T-helper 2 cell treated with Interferon-gamma antibody and Interleukin-4, amounts not matched to agents 100 ng/mL and 5 ng/mL, for 36 hours (primary cell): ENCODE measurements around the gene RNF150. TPM values are rescaled to one million over a fixed set of nuclear protein-coding genes. Genes with fewer than 3 reads are reported as not detected.

Source experiments
- intact Hi-C: fragments of 100-400 bp; cut with micrococcal nuclease; formaldehyde crosslinking; loops from one replicate; pipeline ENCODE4 v1.15.1; 2023
- total RNA-seq: library from RNA; stranded (reverse); gene quantifications from 2 replicates; pipeline ENCODE4 v1.2.3, GENCODE V29; 2022

The RNF150 gene
- total RNA-seq, 1 donor from 2014 or later: not detected

GRCh38 chr4:141132072-141132708 is 1.1 kb downstream of the RNF150 start:
- intact Hi-C loops: no loop called here

- intact Hi-C loops: no loop called here
Observed at GRCh38 chr4:141131723-141132071, 1.6 kb downstream of the RNF150 start.

- intact Hi-C loops: no loop called here
Observed at GRCh38 chr4:141130947-141131605, 2.2 kb downstream of the RNF150 start.

- intact Hi-C loops: no loop called here
Observed at GRCh38 chr4:141127884-141128283, 5.4 kb downstream of the RNF150 start.

DNA sequence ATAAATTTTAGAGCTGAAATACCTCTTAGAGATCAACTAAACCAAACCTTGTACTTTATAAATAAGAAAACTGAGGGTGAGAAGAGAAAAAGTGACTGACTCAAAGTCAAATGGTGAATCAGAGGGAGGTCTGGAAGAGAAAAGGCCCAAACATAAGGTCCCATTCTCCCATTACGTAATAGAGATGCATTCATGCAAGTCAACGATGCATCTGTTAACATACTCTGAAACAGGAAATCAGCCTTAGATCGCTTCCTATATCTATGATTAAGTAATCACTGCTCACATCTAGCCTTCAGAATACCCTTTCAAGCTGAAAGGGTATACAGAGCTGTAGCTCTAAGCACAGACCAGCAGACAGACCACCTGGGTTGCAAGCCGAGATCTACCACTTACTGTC is 6.5 kb downstream of the RNF150 start:
- intact Hi-C loops: no loop called here

DNA sequence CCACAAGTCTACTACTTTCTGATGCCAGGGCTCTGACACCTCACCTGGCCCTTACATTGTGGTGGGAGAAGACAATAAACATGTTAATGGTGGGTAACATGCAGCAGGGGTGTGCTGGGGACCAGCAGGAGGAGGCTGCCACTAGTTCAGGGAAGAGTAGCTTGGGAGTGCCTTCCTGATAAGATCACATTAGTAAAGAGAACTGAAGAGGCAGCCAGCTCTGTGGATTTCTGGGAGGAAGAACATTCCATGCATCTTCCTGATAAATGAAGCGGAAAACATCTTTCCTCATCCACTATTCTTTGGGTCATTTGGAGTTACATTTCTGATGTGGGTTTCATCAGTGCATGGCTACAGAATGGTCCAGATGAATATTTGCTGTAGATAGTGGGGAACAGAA is 9.0 kb downstream of the RNF150 start:
- intact Hi-C loops: no loop called here

- intact Hi-C loops: no loop called here
Observed at GRCh38 chr4:141121768-141122454, 11.4 kb downstream of the RNF150 start.

- intact Hi-C loops: no loop called here
Observed at GRCh38 chr4:141121101-141121500, 12.2 kb downstream of the RNF150 start.

DNA sequence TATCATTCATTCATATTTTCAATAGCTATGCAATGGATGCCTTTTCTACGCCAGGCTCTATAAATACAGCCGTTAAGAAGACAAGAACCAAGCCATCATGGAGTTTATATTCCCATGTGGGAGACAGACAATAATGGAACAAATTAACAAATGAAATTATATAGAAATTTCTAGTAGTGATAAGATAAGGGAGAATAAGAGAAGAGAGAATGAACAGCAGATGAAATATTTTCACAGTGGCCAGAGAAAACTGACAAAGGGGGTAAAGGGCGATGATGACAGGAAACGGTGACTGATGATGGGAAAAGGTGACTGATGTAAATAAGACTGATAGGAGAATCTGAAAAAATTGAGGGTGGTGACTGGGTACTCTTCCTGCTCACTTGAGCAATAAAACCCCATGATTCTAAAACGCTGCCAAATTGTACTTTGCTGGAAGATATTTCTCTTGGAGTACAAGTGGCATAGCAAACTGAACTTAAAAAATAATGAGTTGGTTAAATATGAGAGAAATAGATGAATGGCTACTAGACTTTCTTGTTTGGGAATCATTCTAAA is 13.2 kb downstream of the RNF150 start:
- intact Hi-C loops: no loop called here

GRCh38 chr4:141119071-141119470 is 14.2 kb downstream of the RNF150 start:
- intact Hi-C loops: no loop called here

GRCh38 chr4:141118381-141118780 is 14.9 kb downstream of the RNF150 start:
- intact Hi-C loops: no loop called here

DNA sequence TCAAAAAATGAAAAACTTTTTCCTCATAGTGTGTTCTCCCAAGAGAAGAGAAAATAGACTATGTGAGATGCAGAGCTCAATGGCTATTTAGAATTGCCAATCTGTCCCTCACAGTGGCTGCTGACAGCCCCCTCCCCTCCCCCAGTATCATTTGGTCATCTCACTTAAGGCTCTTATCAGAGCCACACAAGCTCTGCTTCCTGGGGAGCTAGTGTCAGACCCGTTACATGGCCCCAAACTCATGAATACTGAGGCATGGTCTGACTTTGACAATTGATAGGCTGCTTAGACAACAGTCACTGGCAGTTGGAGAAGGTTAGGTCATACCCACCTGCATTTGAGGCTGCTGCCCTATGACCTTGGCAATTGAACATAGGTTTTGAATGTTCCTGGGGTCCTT is 15.3 kb downstream of the RNF150 start:
- intact Hi-C loops: no loop called here

GRCh38 chr4:141109983-141110382 is 23.3 kb downstream of the RNF150 start:
- intact Hi-C loops: no loop called here

- intact Hi-C loops: no loop called here
Observed at GRCh38 chr4:141107927-141108326, 25.3 kb downstream of the RNF150 start.

DNA sequence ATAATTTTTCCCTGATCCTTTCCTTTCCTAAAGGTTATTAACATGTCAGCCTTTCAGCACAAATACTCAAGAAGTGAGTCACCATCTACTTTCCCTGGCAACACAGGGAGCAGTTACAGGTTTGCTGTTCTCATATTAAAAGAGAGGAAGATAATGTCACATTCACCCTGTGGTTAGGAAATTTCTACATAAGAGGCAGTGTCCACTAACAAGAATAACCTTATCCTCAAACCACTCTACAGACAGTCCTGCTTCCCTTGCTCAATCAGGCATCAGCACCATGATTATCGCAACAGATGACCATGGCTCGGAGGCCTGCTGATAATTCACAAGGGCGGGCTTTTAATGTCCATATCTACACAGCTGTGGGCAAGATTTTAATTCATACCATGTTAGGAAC is 30.9 kb downstream of the RNF150 start:
- intact Hi-C loops: no loop called here

GRCh38 chr4:141101511-141101910 is 31.8 kb downstream of the RNF150 start:
- intact Hi-C loops: no loop called here

GRCh38 chr4:141099326-141099725 is 33.9 kb downstream of the RNF150 start:
- intact Hi-C loops: no loop called here

DNA sequence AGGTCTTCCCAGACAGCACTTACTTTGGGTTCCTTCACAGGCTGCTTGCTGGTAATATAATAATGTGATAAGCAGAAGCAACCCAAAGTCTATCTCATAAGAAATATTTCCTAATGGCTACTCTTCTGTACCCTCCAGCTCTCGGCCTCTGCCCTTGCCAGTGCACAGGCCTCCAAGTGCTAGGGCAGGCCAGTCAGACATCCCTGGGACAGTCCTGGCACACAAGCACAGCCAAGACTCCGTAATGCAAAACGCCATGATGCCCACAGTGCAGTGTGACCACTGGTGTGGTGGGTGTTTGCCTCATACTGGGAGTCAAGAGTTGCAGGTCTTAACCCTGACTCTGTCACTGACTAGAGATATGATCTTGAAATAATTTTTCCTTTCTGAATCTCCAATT is 35.1 kb downstream of the RNF150 start:
- intact Hi-C loops: no loop called here

GRCh38 chr4:141090473-141090872 is 42.8 kb downstream of the RNF150 start:
- intact Hi-C loops: no loop called here

DNA sequence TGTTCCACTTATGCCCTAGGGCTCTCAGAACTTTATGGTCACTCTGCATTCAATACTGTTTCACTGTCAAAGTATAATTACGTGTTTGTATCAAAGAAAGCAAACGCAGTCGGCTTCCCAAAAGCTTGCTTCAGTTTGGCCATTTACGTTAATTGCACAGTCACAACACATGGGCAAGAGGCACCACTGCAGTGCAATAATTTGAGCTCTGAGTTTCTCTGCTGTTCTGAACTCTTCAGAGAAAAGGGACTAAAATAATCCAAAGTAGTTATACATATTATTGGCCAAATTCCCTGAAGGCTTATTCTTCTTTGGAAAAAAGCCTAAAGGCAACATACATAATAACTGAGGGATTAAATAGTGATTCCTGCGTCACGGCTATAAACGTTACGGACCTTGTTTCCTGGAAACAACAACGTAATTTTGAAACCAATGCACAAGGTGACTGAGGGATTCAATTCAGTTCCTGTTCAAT is 51.3 kb downstream of the RNF150 start:
- intact Hi-C loops: no loop called here

GRCh38 chr4:141080668-141081067 is 52.6 kb downstream of the RNF150 start:
- intact Hi-C loops: no loop called here

GRCh38 chr4:141079393-141079930 is 53.8 kb downstream of the RNF150 start:
- intact Hi-C loops: no loop called here
